CD14-positive monocyte (primary cell): ENCODE results near the gene PDILT. TPM values are rescaled to one million over a fixed set of nuclear protein-coding genes. Genes with fewer than 3 reads are reported as not detected.

Source experiments
- DNase-seq, 3 donors: peaks; one replicate each; pipeline ENCODE4 v3.0.0-alpha.2; 2011 to 2022
- H2AFZ ChIP-seq: 2 replicates; pipeline ENCODE4 v1.6.0; 2012; ENCODE audit warnings: mild to moderate bottlenecking, low read depth, low read length, inconsistent platforms; ENCODE audit not compliant: insufficient read depth, poor library complexity, severe bottlenecking
- H3K27ac ChIP-seq, 2 donors: 1 replicate in 1 of 2; 2 replicates in 1 of 2; pipeline ENCODE4 v1.5.1; 2012 to 2013; ENCODE audit warnings: low read length in 2 of 2, control low read depth in 1 of 2, inconsistent platforms in 1 of 2, low read depth in 1 of 2, mild to moderate bottlenecking in 1 of 2
- H3K27me3 ChIP-seq, 2 donors: one replicate each; pipeline versions ENCODE4 v1.6.0 to v1.6.1; 2011 to 2013; ENCODE audit warnings: low read length in 2 of 2; ENCODE audit not compliant: control insufficient read depth in 2 of 2, insufficient read depth in 2 of 2
- H3K36me3 ChIP-seq, 2 donors: replicated peaks in 1 of 2; 1 replicate in 1 of 2; 2 replicates in 1 of 2; pipeline versions ENCODE4 v1.5.1 to v1.6.1; 2012 to 2013; ENCODE audit warnings: low read length in 2 of 2, control low read depth in 1 of 2, inconsistent platforms in 1 of 2, mild to moderate bottlenecking in 1 of 2; ENCODE audit not compliant: insufficient read depth in 2 of 2, control insufficient read depth in 1 of 2
- H3K4me1 ChIP-seq, 2 donors: 1 replicate in 1 of 2; 2 replicates in 1 of 2; pipeline versions ENCODE4 v1.5.1 to v1.6.1; 2012 to 2013; ENCODE audit warnings: low read length in 2 of 2, control low read depth in 1 of 2, inconsistent platforms in 1 of 2, mild to moderate bottlenecking in 1 of 2, moderate library complexity in 1 of 2; ENCODE audit not compliant: insufficient read depth in 2 of 2, control insufficient read depth in 1 of 2
- H3K4me2 ChIP-seq: replicated peaks from 2 replicates; pipeline ENCODE3; 2012; ENCODE audit warnings: low read length, moderate library complexity, mild to moderate bottlenecking; ENCODE audit not compliant: poor library complexity, severe bottlenecking; ENCODE audit errors: extremely low read depth
- H3K4me3 ChIP-seq, 3 experiments: fragments of 200-600 bp in 1 of 3; sonication (generic) in 1 of 3; replicated peaks in 1 of 3; 1 replicate in 2 of 3; 2 replicates in 1 of 3; pipeline ENCODE4 v1.5.1; 2011 to 2013; ENCODE audit warnings: low read length in 3 of 3, mild to moderate bottlenecking in 3 of 3, control low read depth in 2 of 3, low read depth in 2 of 3, inconsistent platforms in 1 of 3, moderate library complexity in 1 of 3
- H3K79me2 ChIP-seq: 2 replicates; pipeline ENCODE4 v1.6.0; 2012; ENCODE audit warnings: mild to moderate bottlenecking, control low read depth, inconsistent platforms, low read length, moderate library complexity; ENCODE audit not compliant: insufficient read depth
- H3K9ac ChIP-seq: 2 replicates; pipeline ENCODE4 v1.6.0; 2017; ENCODE audit warnings: low read length, mild to moderate bottlenecking; ENCODE audit not compliant: insufficient read depth, poor library complexity, severe bottlenecking
- H3K9me3 ChIP-seq, 2 donors: replicated peaks in 1 of 2; 1 replicate in 1 of 2; 2 replicates in 1 of 2; pipeline versions ENCODE4 v1.5.1 to v1.6.1; 2012 to 2013; ENCODE audit warnings: low read length in 2 of 2, control low read depth in 1 of 2; ENCODE audit not compliant: control insufficient read depth in 1 of 2, insufficient read depth in 1 of 2
- H4K20me1 ChIP-seq: 2 replicates; pipeline ENCODE4 v1.6.0; 2012; ENCODE audit warnings: mild to moderate bottlenecking, low read length, control low read depth, moderate library complexity; ENCODE audit not compliant: insufficient read depth
- H3K27ac Mint-ChIP-seq, 7 donors: one replicate each; pipeline ENCODE4 v1.8.0; 2020; ENCODE audit warnings: mild to moderate bottlenecking in 7 of 7, mixed read lengths in 7 of 7, moderate library complexity in 6 of 7, inconsistent platforms in 2 of 7
- H3K27me3 Mint-ChIP-seq, 3 donors: one replicate each; pipeline ENCODE4 v1.8.0; 2021 to 2022; ENCODE audit warnings: low read depth in 3 of 3, mild to moderate bottlenecking in 3 of 3, mixed read lengths in 3 of 3, moderate library complexity in 3 of 3, inconsistent platforms in 1 of 3
- H3K36me3 Mint-ChIP-seq, 2 donors: one replicate each; pipeline ENCODE4 v1.8.0; 2020; ENCODE audit warnings: mixed read lengths in 2 of 2, inconsistent platforms in 1 of 2, mild to moderate bottlenecking in 1 of 2
- H3K4me1 Mint-ChIP-seq: one replicate; pipeline ENCODE4 v1.8.0; 2020; ENCODE audit warnings: mild to moderate bottlenecking, mixed read lengths
- H3K4me3 Mint-ChIP-seq, 2 donors: one replicate each; pipeline ENCODE4 v1.8.0; 2020; ENCODE audit warnings: mild to moderate bottlenecking in 2 of 2, mixed read lengths in 2 of 2, moderate library complexity in 1 of 2
- H3K9me3 Mint-ChIP-seq, 7 donors: one replicate each; pipeline ENCODE4 v1.8.0; 2020 to 2022; ENCODE audit warnings: mixed read lengths in 7 of 7, mild to moderate bottlenecking in 6 of 7, moderate library complexity in 6 of 7, inconsistent platforms in 2 of 7
- WGBS: methylation state at CpG from one replicate; pipeline ENCODE4 v1.1.5; 2013; ENCODE audit warnings: missing lambda C conversion rate; ENCODE audit not compliant: insufficient coverage; 5-methylcytosine and 5-hydroxymethylcytosine counted together
- intact Hi-C, 2 donors: fragments of 100-400 bp; cut with micrococcal nuclease; formaldehyde crosslinking; loops; one replicate each; pipeline versions ENCODE4 v1.15.0 to v1.15.1; 2023
- polyA plus RNA-seq, 3 donors: library from polyadenylated mRNA; depleted of rRNA in 1 of 3; unstranded in 2 of 3; stranded (reverse) in 1 of 3; fragments of 300-500 nt in 2 of 3; fragments of >200 nt in 1 of 3; fragmentation: Illumina TruSeq in 2 of 3; gene quantifications; 1 replicate in 2 of 3; 2 replicates in 1 of 3; pipeline ENCODE4 v1.2.3, GENCODE V29; 2012 to 2021
- TF ChIP-seq, protein P1 (sequence below): fragments of 200-600 bp; IDR thresholded peaks from one replicate; pipeline ENCODE4 v1.8.0; 2022; ENCODE audit warnings: antibody characterized with exemption, mild to moderate bottlenecking

Gene PDILT
- polyA plus RNA-seq, 3 donors = not detected

GRCh38 chr16:20364051-20364450 lies 40.5 kb downstream of the PDILT start:
- H3K27ac ChIP-seq = no peak overlapping the region
- no peak overlapping the region for H2AFZ ChIP-seq
- Mint-ChIP-seq H3K27ac (no peak overlapping the region), H3K27me3 (peaks cover 2 to 5% (median 3%) of the 10 kb centered on the region in 3 donors), H3K4me3 (no peak overlapping the region), H3K36me3 (no peaks in the 10 kb centered on the region), H3K9me3 (peaks cover 0 to 1% (median 0%) of the 10 kb centered on the region in 7 donors), H3K4me1 (no peaks in the 10 kb centered on the region)
- H3K27me3 ChIP-seq = no peaks in the 10 kb centered on the region
- intact Hi-C loops = no loop called here
- DNase-seq = no peak
- H3K4me3 ChIP-seq = no peak overlapping the region
- no peaks in the 10 kb centered on the region for H4K20me1 ChIP-seq
- H3K36me3 ChIP-seq = no peaks in the 10 kb centered on the region
- H3K4me1 ChIP-seq = no peaks in the 10 kb centered on the region
- H3K79me2 ChIP-seq = no peaks in the 10 kb centered on the region
- no peak overlapping the region for H3K9ac ChIP-seq
- no peaks in the 10 kb centered on the region for H3K9me3 ChIP-seq
- TF ChIP-seq, protein P1, sequence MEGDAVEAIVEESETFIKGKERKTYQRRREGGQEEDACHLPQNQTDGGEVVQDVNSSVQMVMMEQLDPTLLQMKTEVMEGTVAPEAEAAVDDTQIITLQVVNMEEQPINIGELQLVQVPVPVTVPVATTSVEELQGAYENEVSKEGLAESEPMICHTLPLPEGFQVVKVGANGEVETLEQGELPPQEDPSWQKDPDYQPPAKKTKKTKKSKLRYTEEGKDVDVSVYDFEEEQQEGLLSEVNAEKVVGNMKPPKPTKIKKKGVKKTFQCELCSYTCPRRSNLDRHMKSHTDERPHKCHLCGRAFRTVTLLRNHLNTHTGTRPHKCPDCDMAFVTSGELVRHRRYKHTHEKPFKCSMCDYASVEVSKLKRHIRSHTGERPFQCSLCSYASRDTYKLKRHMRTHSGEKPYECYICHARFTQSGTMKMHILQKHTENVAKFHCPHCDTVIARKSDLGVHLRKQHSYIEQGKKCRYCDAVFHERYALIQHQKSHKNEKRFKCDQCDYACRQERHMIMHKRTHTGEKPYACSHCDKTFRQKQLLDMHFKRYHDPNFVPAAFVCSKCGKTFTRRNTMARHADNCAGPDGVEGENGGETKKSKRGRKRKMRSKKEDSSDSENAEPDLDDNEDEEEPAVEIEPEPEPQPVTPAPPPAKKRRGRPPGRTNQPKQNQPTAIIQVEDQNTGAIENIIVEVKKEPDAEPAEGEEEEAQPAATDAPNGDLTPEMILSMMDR = no peak
- WGBS = 90% methylated on average over 3 of the region's 3 CpGs
- no peak overlapping the region for H3K4me2 ChIP-seq

DNA sequence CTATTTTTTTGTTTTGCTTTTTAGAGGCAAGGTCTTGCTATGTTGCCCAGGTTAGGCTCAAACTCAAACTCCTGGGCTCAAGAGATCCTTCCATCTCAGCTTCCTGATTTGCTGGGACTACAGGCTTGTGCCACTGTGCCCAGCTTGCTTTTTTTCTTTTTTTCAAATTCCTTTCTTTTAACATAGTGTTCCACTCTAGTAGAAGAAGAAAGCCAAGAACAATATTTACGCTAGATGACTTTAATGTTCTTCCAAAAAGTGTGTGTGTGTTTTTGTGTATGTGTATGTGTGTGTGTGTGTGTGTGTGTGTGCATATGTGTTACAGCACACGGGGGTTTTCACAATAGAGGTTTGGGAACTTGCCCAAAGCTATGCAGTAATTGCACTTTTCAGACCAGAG lies 41.3 kb downstream of the PDILT start:
- H3K27me3 Mint-ChIP-seq = peaks cover 3 to 5% (median 3%) of the 10 kb centered on the region in 3 donors
- H3K4me1 Mint-ChIP-seq = no peaks in the 10 kb centered on the region
- Histone ChIP-seq H4K20me1 (no peaks in the 10 kb centered on the region), H3K4me1 (no peaks in the 10 kb centered on the region), H3K9ac (no peak overlapping the region), H3K79me2 (no peaks in the 10 kb centered on the region), H2AFZ (no peak overlapping the region), H3K4me2 (no peak overlapping the region), H3K36me3 (no peaks in the 10 kb centered on the region), H3K4me3 (no peak overlapping the region), H3K9me3 (no peaks in the 10 kb centered on the region), H3K27me3 (no peaks in the 10 kb centered on the region), H3K27ac (no peak overlapping the region)
- H3K27ac Mint-ChIP-seq = no peak overlapping the region
- H3K36me3 Mint-ChIP-seq = no peaks in the 10 kb centered on the region
- peaks cover 0 to 1% (median 0%) of the 10 kb centered on the region in 7 donors for H3K9me3 Mint-ChIP-seq
- H3K4me3 Mint-ChIP-seq = no peak overlapping the region
- WGBS = 60% methylated on average over 1 of the region's 2 CpGs
- TF ChIP-seq, protein P1 = no peak
- intact Hi-C loops = no loop called here
- no peak for DNase-seq
